GM19324 (cell line): ENCODE measurements around the gene KRTAP5-2.

Source experiments
- ATAC-seq: cut with Tn5 transposase; IDR thresholded peaks from one replicate; pipeline ENCODE4 v1.9.1; 2021; ENCODE audit warnings: mild to moderate bottlenecking, moderate library complexity; ENCODE audit not compliant: unreplicated experiment, low FRiP score

KRTAP5-2 gene

DNA sequence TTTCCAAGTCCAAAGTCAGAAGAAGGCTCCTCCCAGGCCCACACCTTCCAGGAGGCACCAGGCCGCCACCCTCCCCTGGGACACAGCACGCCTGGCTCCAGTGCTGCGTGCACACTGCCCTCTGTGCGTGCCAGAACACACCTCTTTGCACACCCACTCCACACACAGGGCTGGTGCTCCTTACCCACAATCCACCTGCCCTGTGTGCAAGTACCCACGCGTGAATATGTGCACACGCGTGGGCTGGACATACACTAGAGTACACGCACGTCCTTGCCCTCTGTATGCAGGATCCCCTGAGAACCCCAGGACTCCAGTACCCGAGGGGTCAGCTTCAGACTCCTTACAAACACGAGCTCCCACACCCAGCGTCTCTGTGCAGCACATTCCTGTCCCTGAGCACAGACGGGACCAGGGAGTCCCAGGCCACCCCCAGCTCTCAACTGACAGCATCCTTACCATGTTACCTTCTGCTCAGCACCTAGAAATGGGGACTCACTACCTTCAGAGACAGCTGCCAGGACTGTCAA lies 28.8 kb downstream of the KRTAP5-2 start:
- ATAC-seq: no peak

DNA sequence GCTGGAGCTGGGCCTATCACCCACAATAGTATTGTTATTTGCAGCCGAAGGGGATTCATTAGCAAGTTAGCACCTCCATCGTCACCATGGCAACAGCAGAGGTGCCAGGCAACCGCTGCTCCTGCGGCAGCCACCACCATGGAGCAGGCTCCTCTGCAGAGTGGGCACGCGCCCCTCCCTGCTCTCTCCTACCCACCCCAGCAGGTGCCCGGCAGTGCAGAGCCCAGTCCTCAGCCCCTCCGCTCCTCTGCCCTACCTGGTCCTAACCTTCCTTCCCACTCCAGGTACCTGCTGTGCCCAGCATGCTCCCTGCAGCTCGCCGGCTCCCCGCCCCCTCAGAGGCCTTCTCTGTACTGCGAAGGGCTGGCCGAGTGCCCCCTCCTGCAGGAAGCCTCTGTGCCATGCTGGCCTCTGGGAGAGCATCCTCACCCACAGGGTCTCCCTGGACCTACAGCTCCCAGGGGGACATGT lies 29.6 kb downstream of the KRTAP5-2 start:
- ATAC-seq: no peak

DNA sequence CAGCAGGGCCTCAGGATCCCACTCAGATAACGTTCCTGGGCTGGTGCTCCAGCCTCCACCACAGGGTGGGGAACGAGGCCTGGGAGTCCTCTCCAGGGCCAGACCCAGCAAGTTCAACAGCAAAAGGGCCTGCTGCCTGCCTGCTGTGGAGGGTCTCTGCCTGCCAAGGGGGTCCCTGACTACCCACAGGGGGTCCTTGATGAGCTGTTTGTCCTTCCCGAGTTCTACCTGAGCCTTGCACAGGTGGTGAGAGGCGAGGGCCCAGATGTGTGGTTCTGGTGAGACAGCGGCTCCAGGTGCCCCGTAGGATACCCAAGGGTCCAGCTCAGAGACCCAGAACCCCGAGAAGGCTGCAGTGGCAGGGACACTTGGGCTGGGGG lies 30.4 kb downstream of the KRTAP5-2 start:
- ATAC-seq: no peak

DNA sequence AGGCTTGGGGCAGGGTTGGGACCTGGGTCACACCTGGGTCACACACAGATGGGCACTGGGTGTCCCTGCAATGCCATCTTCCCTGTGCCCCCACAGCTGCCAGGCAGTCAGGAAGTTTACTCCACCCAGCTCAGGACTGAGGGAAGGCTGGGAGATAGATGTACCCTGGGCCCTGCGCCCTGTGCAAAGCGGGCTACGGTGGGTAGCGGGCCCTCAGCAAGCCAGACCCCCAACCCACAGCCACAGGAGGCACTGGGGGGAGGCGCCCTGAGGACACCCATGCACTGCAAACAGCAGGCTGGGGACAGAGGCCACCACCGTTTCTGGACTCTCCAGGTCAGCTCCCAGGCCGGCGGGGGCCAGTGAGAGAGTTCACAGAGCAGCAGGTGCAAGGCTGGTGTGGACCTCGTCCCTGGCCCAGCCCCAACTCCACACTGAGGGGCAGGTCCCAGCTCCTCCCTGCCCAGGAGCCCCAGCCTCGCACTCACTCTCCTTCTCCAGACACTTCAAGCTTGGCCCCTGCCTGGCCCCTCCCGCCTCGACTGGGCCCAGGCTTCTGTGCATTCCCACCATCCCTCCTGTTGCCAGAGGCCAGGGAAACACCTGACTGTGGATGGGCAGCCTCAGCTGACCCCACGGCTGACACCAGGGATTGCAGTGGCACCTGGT lies 30.9 kb downstream of the KRTAP5-2 start:
- no peak for ATAC-seq

- ATAC-seq: no peak
Measured at GRCh38 chr11:1566381-1567051, 31.6 kb downstream of the KRTAP5-2 start.

DNA sequence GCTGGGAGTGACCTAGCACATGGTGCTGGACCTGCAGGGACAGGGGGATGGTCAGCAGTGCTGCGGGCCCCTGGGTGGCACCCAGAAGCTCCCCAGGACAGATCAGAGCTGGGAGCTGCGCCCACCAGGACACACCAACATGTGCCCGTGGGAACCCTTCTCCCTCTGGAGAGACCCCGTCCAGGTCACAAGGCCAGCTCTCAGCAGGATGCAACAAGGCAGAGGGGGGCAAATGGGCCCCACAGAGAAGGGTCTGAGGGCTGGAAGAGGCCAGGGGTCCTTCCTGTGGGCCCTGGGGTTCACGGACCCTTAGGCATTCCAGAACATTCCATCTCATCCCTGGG lies 32.2 kb downstream of the KRTAP5-2 start:
- ATAC-seq: no peak

DNA sequence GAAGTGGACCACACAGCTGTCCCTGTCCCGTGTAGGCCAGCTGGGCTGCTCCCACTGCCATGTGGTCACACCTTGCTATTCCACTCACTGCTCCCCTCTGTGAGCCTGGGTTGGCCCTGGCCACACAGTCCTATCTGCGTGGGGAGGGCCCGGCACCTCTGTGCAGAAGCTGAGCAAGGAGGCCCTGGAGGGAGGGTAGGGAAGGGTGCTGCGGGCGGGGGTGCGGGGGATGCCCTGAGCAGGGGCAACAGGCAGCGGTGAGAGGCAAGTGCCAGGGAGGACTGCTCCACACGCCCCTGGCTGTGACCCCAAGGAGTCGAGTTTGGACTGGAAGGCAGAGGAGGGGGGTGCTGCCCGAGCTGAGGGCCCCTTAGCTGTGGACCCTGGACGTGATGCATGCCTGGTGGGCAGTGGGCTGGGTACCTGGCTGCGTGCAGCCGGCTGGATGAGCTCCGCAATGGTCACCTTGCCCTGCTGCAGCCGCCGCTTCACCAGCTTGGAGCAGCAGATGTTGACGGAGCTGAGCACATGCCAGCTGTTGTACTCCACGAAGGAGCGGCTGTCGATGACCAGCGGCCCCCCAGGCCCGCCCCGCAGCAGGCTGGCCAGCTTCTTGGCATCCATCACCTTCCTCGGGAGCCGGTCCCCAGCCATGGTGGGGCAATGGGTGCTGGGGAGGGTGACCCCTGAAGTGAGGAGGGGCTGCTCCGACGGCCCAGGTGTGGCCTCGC lies 32.8 kb downstream of the KRTAP5-2 start:
- ATAC-seq: no peak

DNA sequence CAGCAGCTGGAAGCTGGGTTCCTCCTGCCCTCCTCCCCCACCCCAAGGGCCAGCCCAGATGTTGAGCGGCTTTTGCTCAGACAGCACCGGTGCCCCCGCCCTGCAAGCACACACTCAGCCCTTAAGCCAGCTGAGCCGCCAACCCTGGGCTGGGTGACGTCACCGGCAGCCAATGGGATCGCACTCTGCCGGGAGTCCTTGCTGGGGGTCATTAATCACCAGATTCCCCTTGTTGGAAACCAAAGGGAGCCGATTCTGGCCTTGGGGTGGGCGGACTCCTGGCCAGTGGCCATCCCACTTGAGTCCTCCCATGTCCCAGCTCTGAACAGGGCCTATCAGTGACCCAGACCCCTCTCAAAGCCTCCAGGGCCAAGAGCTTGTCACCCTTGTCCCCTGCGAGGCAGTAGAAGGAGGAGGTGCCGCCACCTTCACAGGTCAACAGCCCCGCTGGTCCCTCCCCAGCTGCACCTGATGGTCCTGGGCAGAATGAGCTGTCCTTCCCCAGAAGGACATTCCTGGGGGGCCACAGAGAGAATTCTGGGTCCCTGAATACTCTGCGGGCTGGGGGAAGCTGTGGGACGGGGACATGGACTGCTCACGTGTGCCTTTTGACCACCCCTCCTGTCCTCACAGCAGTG lies 33.4 kb downstream of the KRTAP5-2 start:
- ATAC-seq: no peak

DNA sequence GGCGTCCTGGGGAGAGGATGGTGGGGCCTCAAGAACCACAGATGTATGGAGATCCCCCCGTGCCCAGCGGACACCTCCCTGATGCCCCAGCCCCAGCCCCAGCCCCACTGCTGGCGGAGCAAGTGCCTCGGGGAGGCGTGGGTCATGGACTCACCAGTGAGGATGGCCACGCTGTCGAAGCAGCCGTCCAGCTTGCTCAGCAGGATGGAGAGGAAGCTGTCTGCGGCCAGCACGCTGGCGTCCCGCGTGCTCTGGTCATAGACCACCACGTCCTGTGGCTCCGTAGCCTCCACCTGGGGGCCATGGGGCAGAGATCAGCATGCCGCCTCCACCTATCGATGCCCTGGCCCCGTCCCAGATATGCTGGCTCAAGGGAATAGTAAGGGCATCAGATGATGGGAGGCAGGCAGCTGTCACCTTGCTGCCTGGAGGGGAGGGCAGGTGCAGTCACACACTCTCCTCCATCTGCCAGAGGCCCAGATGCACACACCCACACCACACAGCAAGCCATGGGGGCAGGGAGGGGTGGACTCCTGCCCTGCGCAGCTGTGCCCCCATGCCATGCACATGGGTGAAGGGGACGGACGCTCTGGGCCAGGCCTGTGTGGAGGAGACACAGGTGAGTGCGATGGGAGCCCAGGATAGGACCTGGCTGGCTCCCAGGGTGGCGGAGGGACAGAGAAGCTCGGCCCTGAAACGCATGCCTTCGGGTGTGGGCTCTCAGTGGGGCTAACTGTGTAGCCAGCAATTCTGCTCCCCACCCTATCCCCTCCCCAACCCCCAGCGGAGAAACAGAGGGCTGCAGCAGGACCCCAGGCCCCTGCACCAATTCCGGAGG lies 34.2 kb downstream of the KRTAP5-2 start:
- ATAC-seq: no peak

DNA sequence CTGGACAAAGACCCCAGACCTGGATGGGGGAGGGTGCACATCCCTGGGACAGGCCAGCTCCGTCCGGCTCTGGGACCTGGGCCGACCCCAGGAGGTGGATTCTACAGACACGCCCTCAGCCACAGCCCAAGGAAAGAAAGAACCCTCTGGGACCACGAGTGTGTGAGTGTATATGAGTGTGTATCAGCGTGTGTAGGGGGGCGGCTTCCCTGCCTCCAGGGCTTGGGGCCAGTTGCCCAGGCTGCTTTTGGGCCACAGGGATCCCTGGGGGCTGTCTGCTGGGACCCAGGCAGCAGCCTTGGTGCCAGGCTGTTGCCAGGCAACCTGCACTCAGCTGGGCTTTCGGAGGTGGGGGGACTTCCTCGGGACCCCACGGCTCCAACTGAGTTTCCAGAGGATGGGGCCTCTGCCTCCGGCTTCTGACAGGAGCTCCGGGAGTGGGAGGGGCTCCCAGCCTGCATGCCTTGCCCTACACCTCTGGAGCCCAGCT lies 34.9 kb downstream of the KRTAP5-2 start:
- no peak for ATAC-seq

GRCh38 chr11:1562469-1563148 lies 35.5 kb downstream of the KRTAP5-2 start:
- no peak for ATAC-seq

DNA sequence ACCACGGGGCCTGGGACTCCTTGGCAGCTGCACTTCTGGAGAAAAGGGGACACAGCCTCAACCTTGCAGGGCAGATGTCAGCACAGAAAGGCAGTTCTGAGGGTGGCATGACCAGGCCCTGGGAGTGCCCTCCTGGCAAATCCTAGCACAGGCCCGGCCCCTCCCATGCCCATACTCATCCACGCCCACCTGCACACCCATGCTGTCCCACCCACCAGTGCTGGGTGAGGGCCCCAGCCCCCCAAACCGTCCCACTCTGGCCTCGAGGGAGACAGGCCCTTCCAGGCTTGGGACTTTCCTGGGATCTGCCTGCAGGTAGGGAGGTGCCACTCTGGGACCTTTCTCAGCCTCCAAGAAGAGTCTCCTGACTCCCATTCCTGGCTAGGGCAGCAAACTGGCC lies 36.1 kb downstream of the KRTAP5-2 start:
- no peak for ATAC-seq

DNA sequence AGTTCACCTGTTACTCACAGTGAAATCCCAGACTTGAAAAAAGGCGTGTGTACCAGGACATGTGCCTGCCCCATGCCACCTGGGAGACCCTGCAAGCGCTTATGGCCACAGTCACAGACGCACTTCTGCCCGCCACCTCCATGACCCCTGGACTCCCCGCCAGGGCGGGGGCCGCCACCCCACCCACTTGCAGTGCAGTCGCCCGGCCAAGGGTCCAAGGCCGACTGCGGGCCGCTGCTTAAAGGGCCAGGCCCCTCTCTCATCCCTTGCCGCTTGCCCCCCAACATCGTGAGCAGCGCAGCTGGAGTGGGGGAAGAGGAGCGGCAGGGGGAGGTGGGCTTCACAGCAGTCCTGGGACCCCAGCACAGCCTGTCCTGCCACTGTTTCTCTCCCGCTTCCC lies 36.8 kb downstream of the KRTAP5-2 start:
- ATAC-seq: no peak

DNA sequence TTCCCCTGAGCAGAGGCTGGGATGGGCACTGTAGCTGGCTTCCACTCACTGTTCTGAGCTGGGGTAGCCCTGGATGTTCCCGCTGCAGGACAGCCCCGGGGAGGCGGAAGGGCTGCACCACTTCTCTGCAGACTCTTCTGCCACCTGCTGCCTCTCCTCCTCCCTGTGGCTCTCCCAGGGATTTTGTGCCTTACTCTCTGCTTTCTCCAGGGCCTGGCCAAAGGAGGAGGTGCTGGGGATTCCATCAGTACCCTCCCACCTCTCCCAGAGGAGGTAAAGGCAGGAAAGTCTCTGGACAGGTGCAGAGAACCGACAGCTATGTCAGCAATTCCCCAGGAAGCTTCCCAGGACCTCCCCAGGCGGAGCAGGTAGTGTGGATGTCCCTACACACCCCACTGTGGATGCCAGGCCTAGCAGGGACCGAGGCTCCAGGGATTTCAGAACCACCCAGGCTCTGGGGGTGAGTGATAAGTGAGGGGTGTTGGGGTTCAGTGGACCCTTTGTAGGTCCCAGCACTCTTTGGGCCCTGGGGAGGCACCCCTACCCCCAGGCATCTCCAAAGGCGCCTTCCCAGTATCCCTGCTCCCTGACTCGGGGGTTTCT lies 37.3 kb downstream of the KRTAP5-2 start:
- ATAC-seq: no peak

DNA sequence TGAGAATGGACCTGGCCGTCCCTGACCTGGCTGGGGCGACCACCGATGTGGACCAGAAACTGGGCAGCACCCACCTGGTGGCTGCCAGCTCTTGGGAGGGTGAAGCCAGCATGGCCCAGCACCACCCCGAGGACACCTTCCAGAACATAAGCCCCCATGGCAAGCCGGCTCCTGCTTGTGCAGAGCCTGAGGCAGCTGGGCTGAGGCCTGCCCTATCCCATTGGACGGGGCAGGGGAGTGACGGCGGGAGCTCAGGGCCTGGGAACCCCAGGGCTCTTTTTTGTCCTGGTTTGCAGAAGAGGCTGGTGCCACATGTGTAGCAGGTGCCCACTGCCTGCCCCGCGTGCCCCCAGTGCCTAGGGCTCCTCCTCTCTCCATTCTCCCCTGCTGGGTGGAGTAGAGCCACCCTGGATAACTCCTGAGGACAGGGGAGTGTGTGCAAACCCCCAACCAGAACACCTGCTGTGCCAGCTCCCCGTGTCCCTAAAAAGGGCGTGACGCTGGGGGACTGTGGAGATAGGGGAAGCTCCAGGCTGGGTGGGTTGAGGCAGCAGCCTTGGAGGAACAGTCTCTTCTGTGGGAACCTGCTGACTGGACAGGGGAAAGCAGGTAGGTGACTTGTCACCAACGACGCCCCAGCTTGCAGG lies 38.0 kb downstream of the KRTAP5-2 start:
- no peak for ATAC-seq

DNA sequence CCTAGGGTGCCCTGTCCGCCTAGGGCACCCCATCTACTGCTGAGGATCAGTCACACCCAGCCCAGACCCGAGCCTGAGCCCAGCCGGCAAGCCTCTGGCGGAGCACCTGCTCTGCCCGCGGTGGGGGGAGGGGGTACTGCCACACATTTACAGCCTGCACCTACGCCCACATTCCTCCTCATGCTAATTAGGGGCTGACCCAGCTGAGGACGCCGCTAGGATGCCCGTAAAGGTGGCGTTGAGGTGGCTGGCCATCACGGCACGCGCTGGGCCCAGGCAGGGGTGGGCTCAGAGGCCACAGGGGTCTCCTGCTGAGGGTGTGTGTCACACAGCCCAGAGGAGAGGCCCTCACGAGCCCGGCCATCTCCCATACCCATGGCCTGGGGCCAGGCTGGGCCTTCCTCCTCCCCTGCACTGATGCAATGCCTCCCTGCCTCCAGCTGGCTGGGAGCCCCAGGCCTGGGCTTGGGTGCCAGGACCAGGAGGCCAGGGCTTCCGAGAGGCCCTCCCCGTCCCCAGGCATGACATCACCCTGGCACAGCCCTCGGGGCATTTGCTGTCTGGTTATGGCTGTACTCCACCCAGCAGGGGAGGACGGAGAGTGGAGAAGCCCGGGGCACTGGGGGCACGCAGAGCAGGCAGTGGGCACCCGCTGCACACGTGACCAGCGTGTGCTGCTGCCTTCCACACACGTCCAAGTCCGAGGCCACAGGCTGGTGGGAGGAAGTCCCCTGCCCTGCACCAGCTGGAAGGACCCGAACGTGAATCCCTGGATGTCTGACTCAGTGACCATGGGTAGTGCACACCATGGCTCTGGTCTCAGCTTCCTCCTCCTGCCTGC lies 38.8 kb downstream of the KRTAP5-2 start:
- no peak for ATAC-seq

DNA sequence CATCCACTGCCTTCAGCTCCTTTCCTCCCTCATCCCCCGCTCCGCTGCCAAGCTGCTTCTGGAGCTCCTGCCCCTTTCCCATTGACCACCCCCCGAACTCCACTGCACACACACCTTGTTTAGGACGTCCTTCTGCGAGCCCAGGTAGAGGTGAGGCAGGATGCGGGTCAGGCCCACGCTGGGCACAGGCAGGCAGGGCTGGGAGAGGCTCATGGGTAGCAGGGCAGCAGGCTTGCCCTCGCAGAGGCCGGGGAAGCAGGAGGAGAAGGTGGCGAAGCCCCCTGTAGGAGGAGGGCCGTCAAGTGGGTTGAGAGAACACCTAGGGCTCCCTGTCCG lies 39.4 kb downstream of the KRTAP5-2 start:
- ATAC-seq: no peak
